ENCODE data around the gene USP25.

USP25 gene

DNA sequence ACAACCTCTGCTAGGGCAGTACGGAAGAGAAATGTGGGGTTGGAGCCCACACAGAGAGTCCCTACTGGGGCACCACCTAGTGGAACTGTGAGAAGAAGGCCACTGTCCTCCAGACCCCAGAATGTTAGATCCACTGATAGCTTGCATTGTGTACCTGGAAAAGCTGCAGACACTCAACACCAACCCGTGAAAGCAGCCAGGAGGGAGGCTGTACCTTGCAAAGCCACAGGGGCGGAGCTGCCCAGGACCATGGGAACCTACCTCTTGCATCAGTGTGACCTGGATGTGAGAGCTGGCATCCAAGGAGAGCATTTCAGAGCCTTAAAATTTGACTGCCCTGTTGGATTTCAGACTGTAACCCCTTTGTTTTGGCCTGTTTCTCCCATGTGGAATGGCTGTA is 85.5 kb downstream of the USP25 start:
- Histone ChIP-seq H3K27me3 (ENCODE audit: insufficient read depth, poor library complexity, severe bottlenecking) (no peaks in the 10 kb centered on the region), H3K27ac (replicated peaks) (no peak overlapping the region), H3K4me3 (replicated peaks; ENCODE audit: insufficient read depth, low read length) (no peak overlapping the region)
- DNase-seq (ENCODE audit: low read depth in 1 of 2, low spot score in 1 of 2), result no peak
- no peak for TF ChIP-seq CTCF (IDR thresholded peaks at IDR 0.05; ENCODE audit: insufficient read depth, low read length)

DNA sequence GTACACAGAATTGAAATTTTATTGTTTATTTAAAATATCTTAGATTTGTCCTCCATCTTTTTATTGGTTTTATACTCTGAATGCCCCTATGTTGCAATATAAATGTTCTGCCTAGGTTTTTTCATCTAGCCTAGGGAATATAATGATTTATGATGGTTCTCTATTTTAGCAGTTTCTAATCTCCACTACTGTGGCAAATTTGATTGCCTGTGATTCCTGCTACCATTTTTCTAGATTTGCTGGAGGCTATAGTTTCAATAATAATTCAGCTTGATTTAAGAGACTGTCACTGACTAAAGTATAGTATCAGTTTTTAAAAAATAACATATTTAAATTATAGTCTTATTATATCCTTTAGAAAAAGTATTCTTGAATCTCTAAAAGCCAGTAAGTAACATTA is 90.5 kb downstream of the USP25 start:
- TF ChIP-seq POLR2AphosphoS5 (IDR thresholded peaks at IDR 0.05; ENCODE audit: low read depth), result no peak
- Histone ChIP-seq H3K27ac (replicated peaks) (no peak overlapping the region), H3K4me3 (replicated peaks; ENCODE audit: insufficient read depth, low read length) (no peak overlapping the region), H3K27me3 (ENCODE audit: insufficient read depth, poor library complexity, severe bottlenecking) (no peaks in the 10 kb centered on the region)
- DNase-seq (ENCODE audit: low read depth in 1 of 2, low spot score in 1 of 2), result no peak

DNA sequence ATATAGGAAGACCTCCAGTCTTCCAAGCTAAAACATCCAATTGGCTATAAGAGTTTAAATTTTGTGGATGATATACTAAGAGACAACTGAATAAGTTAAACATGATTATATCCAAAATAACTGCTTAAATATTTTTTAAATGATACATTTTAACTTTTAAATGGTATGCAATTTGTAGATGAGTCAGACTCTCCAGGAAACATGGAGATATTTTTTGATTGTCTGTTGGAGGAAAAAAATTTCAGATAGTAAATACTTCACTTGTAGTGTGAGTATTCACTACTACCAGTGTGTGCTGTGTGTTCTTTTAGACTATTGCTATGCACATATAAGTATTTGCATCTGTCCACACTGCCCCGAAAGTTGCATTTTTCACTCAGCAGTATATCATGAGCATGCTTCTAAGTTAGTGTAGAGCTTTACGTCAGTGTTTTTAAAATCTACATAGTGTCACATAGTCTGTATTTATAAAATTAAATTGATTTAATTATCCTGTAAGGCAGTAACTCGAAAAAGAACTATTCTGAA is 91.1 kb downstream of the USP25 start:
- no peak overlapping the region for H3K4me3 ChIP-seq (replicated peaks; ENCODE audit: insufficient read depth, low read length)
- TF ChIP-seq SPI1 (IDR thresholded peaks at IDR 0.05; ENCODE audit: borderline replicate concordance, low read depth) (no peak), CTCF (IDR thresholded peaks at IDR 0.05; ENCODE audit: insufficient read depth, low read length) (no peak), POLR2AphosphoS5 (IDR thresholded peaks at IDR 0.05; ENCODE audit: low read depth) (no peak), GABPA (IDR thresholded peaks at IDR 0.05; ENCODE audit: low read depth) (no peak)
- TF ChIP-seq, protein P1, sequence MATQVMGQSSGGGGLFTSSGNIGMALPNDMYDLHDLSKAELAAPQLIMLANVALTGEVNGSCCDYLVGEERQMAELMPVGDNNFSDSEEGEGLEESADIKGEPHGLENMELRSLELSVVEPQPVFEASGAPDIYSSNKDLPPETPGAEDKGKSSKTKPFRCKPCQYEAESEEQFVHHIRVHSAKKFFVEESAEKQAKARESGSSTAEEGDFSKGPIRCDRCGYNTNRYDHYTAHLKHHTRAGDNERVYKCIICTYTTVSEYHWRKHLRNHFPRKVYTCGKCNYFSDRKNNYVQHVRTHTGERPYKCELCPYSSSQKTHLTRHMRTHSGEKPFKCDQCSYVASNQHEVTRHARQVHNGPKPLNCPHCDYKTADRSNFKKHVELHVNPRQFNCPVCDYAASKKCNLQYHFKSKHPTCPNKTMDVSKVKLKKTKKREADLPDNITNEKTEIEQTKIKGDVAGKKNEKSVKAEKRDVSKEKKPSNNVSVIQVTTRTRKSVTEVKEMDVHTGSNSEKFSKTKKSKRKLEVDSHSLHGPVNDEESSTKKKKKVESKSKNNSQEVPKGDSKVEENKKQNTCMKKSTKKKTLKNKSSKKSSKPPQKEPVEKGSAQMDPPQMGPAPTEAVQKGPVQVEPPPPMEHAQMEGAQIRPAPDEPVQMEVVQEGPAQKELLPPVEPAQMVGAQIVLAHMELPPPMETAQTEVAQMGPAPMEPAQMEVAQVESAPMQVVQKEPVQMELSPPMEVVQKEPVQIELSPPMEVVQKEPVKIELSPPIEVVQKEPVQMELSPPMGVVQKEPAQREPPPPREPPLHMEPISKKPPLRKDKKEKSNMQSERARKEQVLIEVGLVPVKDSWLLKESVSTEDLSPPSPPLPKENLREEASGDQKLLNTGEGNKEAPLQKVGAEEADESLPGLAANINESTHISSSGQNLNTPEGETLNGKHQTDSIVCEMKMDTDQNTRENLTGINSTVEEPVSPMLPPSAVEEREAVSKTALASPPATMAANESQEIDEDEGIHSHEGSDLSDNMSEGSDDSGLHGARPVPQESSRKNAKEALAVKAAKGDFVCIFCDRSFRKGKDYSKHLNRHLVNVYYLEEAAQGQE (IDR thresholded peaks at IDR 0.05; ENCODE audit: insufficient replicate concordance, low read depth), result no peak
- no peak for DNase-seq (ENCODE audit: low read depth in 1 of 2, low spot score in 1 of 2)
- no peaks in the 10 kb centered on the region for H3K27me3 ChIP-seq (ENCODE audit: insufficient read depth, poor library complexity, severe bottlenecking)
- H3K27ac ChIP-seq (replicated peaks), result no peak overlapping the region

DNA sequence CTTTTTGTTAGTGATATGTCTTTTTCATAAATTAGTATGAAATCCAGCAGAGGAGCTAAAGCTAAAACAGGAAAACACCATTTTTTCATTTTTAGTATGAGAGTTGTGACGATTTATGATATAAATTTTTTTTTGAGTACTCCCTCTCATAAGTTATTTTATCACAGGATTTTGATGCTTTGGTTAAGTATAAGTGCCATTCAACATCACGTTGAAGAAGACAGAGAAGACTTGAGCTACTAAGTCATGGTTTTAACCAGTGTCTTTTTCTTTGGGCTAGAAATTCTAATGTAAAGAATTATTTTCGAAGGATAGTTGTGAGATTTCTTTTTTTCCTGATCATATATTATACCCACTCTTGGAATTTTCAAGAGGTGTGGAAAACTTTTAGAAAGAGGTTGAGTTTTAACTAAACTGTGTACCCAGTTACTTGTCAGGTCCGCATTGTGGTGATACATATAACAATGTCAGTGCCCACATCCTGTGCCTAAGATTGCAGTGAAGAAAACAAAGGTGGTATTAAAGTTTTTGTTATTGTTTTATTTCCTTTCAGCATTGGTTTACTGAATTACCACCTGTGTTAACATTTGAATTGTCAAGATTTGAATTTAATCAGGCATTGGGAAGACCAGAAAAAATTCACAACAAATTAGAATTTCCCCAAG is 93.8 kb downstream of the USP25 start:
- no peak for DNase-seq (ENCODE audit: low read depth in 1 of 2, low spot score in 1 of 2)
- TF ChIP-seq POLR2AphosphoS5 (IDR thresholded peaks at IDR 0.05; ENCODE audit: low read depth), result no peak
- TF ChIP-seq CTCF (IDR thresholded peaks at IDR 0.05; ENCODE audit: insufficient read depth, low read length), result no peak
- TF ChIP-seq GABPA (IDR thresholded peaks at IDR 0.05; ENCODE audit: low read depth), result no peak
- no peak for TF ChIP-seq SPI1 (IDR thresholded peaks at IDR 0.05; ENCODE audit: borderline replicate concordance, low read depth)
- TF ChIP-seq, protein P1 (IDR thresholded peaks at IDR 0.05; ENCODE audit: insufficient replicate concordance, low read depth), result no peak
- Histone ChIP-seq H3K27me3 (ENCODE audit: insufficient read depth, poor library complexity, severe bottlenecking) (no peaks in the 10 kb centered on the region), H3K27ac (replicated peaks) (no peak overlapping the region), H3K4me3 (replicated peaks; ENCODE audit: insufficient read depth, low read length) (no peak overlapping the region)
